Activated CD4-positive, alpha-beta T cell treated with anti-CD3 and anti-CD28 coated beads, Interleukin-2, amount 50 U/mL, for 4 hours (primary cell): ENCODE results near the gene TCF20.
A peak's percentile ranks its signal among the peaks of the same experiment; 100 is the strongest.

Source experiments
- DNase-seq, 2 experiments: peaks; one replicate each; pipeline ENCODE4 v3.0.0-alpha.2; 2020

The TCF20 gene

GRCh38 chr22:42282252-42282942 is 11.9 kb upstream of the TCF20 start:
- DNase-seq = no peak

DNA sequence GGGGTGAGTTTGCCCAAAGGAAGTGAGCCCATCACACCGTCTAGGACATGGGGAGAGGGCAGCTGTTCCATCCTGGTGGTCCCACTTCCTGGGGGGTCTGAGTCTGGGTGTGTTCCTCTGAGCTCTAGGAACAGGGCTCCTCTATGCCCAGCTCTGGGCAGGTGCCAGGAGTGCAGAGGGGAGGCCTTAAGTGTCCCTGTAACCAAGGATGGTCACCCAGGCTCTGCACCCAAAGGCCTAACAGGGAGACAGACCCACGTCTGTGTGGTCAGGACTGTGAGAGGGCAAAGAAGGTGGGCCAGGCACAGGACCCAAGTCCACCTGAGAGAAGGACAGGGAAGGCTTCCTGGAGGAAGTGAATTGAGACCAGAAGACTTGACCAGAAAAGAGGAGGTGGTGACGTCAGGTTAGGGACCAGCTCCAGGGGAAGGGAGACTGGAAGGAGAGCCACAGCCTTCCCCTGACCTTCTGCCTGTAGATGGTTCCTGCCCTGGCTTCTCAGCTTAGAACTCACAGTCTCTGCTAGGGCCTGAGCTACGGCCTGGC is 11.3 kb upstream of the TCF20 start:
- DNase-seq = no peak

- DNase-seq = no peak
Measured at GRCh38 chr22:42281284-42281683, 10.8 kb upstream of the TCF20 start.

DNA sequence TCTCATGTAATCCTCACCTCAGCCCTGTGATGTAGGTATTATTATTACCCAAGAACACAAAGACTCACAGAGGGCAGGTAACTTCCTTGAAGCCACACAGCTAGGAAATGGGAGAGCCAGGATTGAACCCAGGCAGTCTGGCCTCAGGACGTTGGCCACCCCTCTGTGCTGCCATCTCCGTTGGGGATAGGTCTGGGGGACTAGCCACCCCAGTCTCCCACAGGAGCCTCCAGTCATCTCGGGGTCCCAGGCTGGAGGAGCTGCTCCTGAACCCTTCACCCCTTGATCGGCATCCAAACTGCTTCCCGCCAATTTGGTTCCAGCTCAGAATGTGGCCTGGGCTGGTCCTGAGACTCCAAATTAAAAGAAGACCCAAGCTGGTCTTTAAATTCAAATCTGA is 10.4 kb upstream of the TCF20 start:
- no peak for DNase-seq

DNA sequence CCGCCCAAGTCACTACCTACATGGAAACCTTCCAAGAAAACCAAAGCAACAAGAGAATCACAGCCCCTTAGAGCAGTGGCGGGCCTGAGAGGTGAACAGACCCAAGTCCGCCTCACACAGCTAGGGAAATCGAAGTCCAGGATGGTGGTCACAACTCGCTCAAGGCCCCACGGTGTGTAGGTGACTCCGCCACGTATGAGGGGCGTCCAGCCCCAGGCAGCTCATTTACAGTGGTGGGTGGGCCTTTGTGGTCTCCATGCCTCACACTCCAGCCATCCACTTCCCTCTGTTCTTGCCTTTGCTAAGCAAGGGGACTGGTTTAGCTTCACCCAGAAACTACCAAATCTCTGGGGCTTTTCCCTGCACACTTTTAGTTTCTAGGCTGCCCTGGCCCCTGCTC is 9.7 kb upstream of the TCF20 start:
- no peak for DNase-seq

DNA sequence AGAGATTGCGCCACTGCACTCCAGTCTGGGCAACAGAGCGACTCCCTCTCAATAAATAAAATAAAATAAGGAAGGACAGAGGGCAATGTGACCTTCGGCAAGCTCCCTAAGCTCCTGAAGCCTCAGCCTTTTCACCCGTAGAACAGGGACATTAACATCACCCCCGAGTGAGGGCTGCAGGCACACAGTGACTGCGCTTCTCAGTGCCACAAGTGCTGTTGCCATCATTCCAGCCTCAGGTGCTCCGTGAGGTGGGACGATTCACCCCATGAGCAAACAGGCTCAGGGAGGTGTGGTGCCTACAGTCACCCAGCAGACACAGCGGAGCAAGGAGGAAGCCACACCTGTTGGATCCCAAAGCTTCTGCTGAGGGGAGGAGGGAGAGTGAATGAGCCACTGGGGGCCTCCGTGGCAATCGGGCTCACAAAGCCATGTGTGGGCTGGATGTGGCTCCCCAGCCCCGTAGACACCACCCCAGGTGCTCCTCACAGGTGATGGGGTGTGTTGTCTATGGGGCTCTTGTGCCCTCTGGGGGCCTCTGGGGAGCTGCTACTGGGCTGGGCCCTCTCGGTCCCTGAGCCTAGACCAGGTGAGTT is 9.1 kb upstream of the TCF20 start:
- no peak for DNase-seq

GRCh38 chr22:42277988-42278776 is 7.7 kb upstream of the TCF20 start:
- no peak for DNase-seq

- no peak for DNase-seq
Measured at GRCh38 chr22:42277232-42277753, 6.8 kb upstream of the TCF20 start.

DNA sequence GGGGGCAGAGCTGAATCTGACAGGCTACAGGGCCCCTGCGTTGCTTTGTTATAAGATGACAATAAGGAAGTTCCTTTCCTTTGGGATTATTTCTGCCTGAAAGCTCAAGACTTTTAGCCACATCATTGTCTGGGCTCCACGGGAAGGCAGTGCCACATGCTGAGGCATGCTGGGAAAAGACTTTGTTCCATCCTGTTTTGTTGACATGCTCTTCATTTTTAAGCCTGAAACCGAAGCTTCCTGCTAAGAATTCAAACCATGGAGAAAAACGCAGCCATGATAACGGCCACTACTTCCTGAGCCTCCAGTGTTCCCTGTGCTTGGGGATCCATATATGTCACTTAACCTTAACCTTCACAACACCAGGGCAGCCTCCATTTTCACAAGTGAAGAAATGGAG is 5.5 kb upstream of the TCF20 start:
- no peak for DNase-seq

DNA sequence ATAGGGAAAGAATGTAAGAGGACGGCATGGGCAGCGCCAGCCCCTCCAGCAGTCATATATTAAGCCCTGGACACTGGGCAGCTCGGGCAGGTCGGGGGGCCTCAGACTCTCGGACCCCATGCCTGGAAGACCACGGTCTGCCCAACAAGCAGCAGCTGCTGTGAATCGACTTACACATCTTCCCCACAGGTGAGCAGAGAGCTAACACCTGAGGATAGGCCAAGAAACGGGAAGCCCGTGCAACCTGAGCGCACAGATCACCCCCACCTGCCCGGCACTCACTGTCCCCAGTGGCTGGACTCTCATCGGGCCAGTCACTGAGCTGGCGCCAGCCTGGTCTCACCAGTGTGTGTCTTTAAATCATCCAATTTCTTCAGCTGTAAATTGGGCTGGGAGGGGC is 4.7 kb upstream of the TCF20 start:
- no peak for DNase-seq

DNA sequence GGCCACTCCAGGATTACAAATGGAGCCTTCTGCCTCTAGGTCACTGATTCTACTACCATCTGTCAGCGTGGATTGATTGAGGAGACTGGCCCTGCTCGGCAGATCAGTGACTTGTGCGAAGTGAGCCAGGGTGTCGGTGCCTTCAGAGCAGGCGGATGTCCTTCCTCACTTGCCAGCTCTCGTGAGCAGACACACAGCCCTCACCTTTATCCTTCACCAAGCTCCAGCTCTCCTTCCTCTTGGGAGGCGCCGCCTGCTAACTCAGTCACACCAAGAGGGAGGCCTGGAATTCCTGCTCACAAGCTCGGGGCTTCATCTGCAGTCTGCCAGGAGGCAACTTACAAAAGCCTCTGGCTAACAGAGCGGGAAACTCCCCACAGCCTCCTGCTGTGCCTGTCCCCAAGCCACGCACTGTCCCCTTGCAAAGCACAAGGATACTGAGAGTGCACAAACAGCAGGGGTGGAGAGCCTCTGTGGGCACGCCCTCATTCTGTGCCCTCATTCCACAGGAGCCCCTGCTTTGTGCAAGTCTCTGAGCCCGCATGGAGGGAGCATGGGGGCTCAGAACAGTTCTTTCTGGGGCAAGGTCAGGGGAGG is 3.5 kb upstream of the TCF20 start:
- no peak for DNase-seq

GRCh38 chr22:42272431-42272999 is 2.1 kb upstream of the TCF20 start:
- DNase-seq = no peak

- DNase-seq = no peak
Measured at GRCh38 chr22:42271906-42272305, 1.5 kb upstream of the TCF20 start.

DNA sequence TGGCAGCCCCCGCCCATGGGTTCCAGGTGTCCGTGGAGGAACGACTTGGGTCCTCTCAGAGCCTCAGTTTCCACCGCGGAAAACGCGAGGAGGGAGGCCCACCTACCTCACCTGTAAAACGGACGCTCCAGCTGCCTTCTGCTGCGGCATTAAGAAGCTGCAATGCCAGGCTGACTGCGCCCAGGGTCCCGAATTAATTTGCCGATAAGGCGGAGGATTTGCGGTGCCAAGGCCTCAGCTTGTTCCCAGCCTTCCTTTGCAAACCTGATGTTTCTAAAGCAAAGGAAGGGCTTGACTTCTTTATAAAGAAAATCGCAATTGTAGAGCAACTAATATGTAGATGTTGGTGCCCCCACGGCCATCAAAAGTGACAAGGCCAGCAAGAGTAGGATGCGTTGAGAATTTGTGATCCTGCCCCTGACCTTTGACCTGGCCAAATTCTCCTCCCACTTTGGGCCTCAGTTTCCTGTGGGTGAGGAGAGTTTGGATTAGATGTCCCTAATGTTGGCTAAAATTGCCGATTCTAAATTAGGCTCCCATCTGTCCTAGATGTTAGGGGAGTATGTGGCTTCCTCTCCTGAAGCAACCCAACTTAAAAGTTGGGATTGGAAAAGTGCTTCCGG is 849 bp upstream of the TCF20 start:
- no peak for DNase-seq

DNA sequence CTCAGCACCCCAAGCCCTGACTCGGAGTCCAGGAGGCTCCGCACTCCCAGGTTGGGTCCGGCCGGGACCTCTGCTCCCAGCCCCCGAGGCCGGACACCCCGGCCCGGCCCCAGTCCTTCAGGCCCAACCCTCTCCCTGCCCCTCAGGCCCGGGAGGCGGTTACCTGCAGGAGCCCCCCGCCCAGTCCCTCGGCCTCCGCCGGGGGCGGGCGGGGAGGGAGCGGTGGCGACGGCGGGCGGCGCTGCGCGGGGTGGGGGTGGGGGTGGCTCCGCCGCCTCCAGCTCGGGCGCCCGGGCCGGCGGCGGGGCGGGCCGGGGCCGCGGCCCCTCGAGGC is 310 bp downstream of the TCF20 start:
- DNase-seq = peak in 1 of 2 experiments; percentile 22

DNA sequence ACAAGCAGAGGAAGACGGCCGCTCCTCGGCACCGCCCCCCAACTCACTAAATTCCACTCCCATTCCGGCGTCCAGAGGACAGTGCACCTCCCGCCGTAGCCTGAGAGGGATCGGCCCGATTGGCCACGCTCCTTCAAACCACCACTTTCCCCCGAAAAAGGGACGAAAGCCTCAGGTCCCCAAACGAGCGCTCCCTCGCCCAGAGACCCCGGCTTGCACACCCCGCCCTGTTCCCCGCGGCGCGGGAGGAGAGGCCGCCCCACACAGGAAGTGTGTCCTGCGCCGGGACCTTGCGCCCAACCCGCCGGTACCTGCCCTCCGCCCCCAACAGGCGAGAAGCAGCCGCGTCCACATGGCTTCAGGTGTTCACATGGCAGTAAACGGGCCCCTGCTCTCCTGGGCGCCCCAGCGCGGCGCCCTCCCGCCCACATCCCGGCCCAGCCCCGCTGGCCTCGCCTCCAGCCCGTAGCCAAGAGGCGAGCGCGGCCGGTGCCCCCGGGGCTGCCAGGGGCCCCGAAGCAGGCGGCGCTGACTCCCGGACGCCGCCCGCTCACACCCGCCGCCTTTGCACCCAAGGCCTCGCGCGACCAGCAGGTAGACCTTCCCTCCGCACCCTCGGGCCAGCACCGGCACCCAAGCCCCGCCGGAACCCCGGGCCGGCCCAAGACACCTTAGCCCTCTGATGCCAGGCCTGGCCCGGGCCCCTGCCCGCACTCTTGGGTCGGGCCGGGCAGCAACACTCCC is 849 bp downstream of the TCF20 start:
- peak; percentile 50 to 60 for DNase-seq

DNA sequence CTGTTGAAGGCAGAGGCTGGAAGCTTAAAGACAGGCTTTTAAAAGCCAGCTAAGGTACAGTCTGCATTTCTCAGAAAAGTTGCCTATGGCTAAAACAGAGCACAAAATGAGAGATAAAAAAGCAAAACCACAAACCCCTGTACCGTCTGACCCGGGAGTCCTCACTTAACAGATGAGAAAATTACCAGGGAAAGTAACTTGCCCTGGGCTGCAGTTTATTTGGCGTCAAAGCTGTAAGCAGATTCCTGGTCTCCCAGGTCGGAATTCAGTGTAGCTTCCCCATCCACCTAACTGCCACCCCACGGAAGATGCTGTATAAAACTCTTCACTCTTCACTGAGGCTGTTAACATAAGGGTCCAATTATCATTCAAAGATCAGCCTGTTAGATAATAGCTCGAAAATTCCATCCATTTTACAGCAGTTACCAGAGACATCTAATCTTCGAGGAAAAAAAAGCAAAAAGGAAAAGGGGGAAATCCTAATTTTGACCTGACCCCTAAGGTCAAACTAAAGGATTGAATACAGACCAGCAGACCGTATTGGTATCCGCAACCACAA is 1.5 kb downstream of the TCF20 start:
- no peak for DNase-seq

GRCh38 chr22:42265321-42265720 is 5.1 kb downstream of the TCF20 start:
- DNase-seq = no peak

- no peak for DNase-seq
Measured at GRCh38 chr22:42263944-42264343, 6.5 kb downstream of the TCF20 start.

GRCh38 chr22:42262964-42263363 is 7.5 kb downstream of the TCF20 start:
- DNase-seq = no peak

DNA sequence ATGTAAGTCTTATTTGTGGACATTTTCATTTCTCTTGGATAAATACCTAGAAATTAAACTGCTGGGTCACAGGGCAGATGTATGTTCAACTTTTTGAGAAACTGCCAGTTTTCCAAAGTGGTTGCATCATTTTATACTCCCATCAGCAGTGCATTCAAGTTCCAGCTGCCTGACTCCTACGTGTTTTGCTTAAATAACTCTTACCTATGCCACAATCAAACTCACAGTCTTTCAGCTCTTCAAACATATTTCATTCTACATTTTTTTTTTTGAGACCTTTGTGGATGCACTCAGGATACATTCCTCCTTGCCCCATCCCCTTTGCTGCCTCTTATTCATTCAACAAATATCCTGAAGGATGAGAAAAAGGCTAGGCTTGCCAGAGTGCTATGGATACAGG is 9.2 kb downstream of the TCF20 start:
- DNase-seq = no peak
